Measurements from ENCODE around the gene NDEL1. TPM values are rescaled to one million over a fixed set of nuclear protein-coding genes. Genes with fewer than 3 reads are reported as not detected.
A peak's percentile ranks its signal among the peaks of the same experiment; 100 is the strongest.

The NDEL1 gene
- polyA plus RNA-seq, 3 donors: 29.8 to 58.3 (median 39.7) TPM

GRCh38 chr17:8410883-8411238, 24.8 kb upstream of the NDEL1 start:
- no peak overlapping the region for H2AFZ ChIP-seq (ENCODE audit: insufficient read depth, low read depth, low read length, poor library complexity, severe bottlenecking)
- peaks cover 49% of the 10 kb centered on the region for H3K4me1 Mint-ChIP-seq
- 83% methylated on average over 1 of the region's 1 CpG for WGBS (ENCODE audit: insufficient coverage)
- H3K79me2 ChIP-seq (ENCODE audit: insufficient read depth, low read length): peaks cover 7% of the 10 kb centered on the region
- intact Hi-C loops (cut with micrococcal nuclease): loop anchor here in 1 of 2 donors (1.0 to 5.0 kb wide), 4 partner anchors 9 to 336 kb away; no protein-coding TSS in a partner anchor
- H3K9me3 Mint-ChIP-seq: no peaks in the 10 kb centered on the region
- TF ChIP-seq CTCF (IDR thresholded peaks at IDR 0.05): no peak
- no peak overlapping the region for H3K9ac ChIP-seq (ENCODE audit: insufficient read depth, low read length, poor library complexity, severe bottlenecking)
- H3K27ac Mint-ChIP-seq: peak overlapping the region in 4 of 7 donors; percentile 8 to 91 (median 76)
- H3K9me3 ChIP-seq (replicated peaks in 1 of 2; ENCODE audit: control insufficient read depth in 1 of 2, insufficient read depth in 1 of 2, low read length in 2 of 2): no peaks in the 10 kb centered on the region
- H3K4me1 ChIP-seq (ENCODE audit: control insufficient read depth in 1 of 2, insufficient read depth in 2 of 2, low read length in 2 of 2): peaks cover 34 to 56% of the 10 kb centered on the region in 2 donors
- H3K27ac ChIP-seq (ENCODE audit: low read depth in 1 of 2, low read length in 2 of 2): peak overlapping the region in 1 of 2 donors; percentile 4
- no peak overlapping the region for H3K4me3 ChIP-seq (replicated peaks in 1 of 3; ENCODE audit: low read depth in 2 of 3, low read length in 3 of 3)
- H3K36me3 Mint-ChIP-seq: no peaks in the 10 kb centered on the region
- H4K20me1 ChIP-seq (ENCODE audit: insufficient read depth, low read length): no peaks in the 10 kb centered on the region
- peak overlapping the region; percentile 42 for H3K4me2 ChIP-seq (replicated peaks; ENCODE audit: extremely low read depth, low read length, poor library complexity, severe bottlenecking)
- no peak overlapping the region for H3K4me3 Mint-ChIP-seq
- peaks cover 0 to 9% (median 8%) of the 10 kb centered on the region in 3 donors for H3K27me3 Mint-ChIP-seq (ENCODE audit: low read depth in 3 of 3)
- H3K27me3 ChIP-seq (ENCODE audit: control insufficient read depth in 2 of 2, insufficient read depth in 2 of 2, low read length in 2 of 2): no peaks in the 10 kb centered on the region
- DNase-seq: no peak
- no peaks in the 10 kb centered on the region for H3K36me3 ChIP-seq (replicated peaks in 1 of 2; ENCODE audit: control insufficient read depth in 1 of 2, insufficient read depth in 2 of 2, low read length in 2 of 2)

GRCh38 chr17:8412089-8412488, 23.6 kb upstream of the NDEL1 start:
- Mint-ChIP-seq H3K4me3 (no peak overlapping the region), H3K4me1 (peaks cover 61% of the 10 kb centered on the region), H3K36me3 (peaks cover 0 to 11% of the 10 kb centered on the region in 2 donors), H3K27ac (peak overlapping the region; percentile 93 to 99 (median 96)), H3K9me3 (peaks cover 0 to 5% (median 0%) of the 10 kb centered on the region in 7 donors), H3K27me3 (ENCODE audit: low read depth in 3 of 3) (peaks cover 0 to 8% (median 8%) of the 10 kb centered on the region in 3 donors)
- no peak for DNase-seq
- Histone ChIP-seq H2AFZ (ENCODE audit: insufficient read depth, low read depth, low read length, poor library complexity, severe bottlenecking) (no peak overlapping the region), H3K9ac (ENCODE audit: insufficient read depth, low read length, poor library complexity, severe bottlenecking) (no peak overlapping the region), H3K27me3 (ENCODE audit: control insufficient read depth in 2 of 2, insufficient read depth in 2 of 2, low read length in 2 of 2) (no peaks in the 10 kb centered on the region), H3K27ac (ENCODE audit: low read depth in 1 of 2, low read length in 2 of 2) (peak overlapping the region; percentile 87), H3K4me3 (replicated peaks in 1 of 3; ENCODE audit: low read depth in 2 of 3, low read length in 3 of 3) (no peak overlapping the region), H3K4me2 (replicated peaks; ENCODE audit: extremely low read depth, low read length, poor library complexity, severe bottlenecking) (no peak overlapping the region), H4K20me1 (ENCODE audit: insufficient read depth, low read length) (no peaks in the 10 kb centered on the region), H3K79me2 (ENCODE audit: insufficient read depth, low read length) (peaks cover 7% of the 10 kb centered on the region), H3K36me3 (replicated peaks in 1 of 2; ENCODE audit: control insufficient read depth in 1 of 2, insufficient read depth in 2 of 2, low read length in 2 of 2) (no peaks in the 10 kb centered on the region), H3K9me3 (replicated peaks in 1 of 2; ENCODE audit: control insufficient read depth in 1 of 2, insufficient read depth in 1 of 2, low read length in 2 of 2) (no peaks in the 10 kb centered on the region), H3K4me1 (ENCODE audit: control insufficient read depth in 1 of 2, insufficient read depth in 2 of 2, low read length in 2 of 2) (peaks cover 38 to 68% of the 10 kb centered on the region in 2 donors)
- TF ChIP-seq CTCF (IDR thresholded peaks at IDR 0.05): no peak
- 75% methylated on average over 1 of the region's 5 CpGs for WGBS (ENCODE audit: insufficient coverage)
- intact Hi-C loops (cut with micrococcal nuclease): loop anchor here in 1 of 2 donors (5.0 kb wide), 1 partner anchor 40 kb away; no protein-coding TSS in a partner anchor
